Upper lobe of right lung (tissue), 1 donor: ENCODE data around the gene LAD1. TPM values are rescaled to one million over a fixed set of nuclear protein-coding genes. Genes with fewer than 3 reads are reported as not detected.

Experiments used
- ATAC-seq: fragments of 200-7000 bp; cut with Tn5 transposase; one replicate; pipeline ENCODE4 v1.9.1; 2020; ENCODE audit warnings: mild to moderate bottlenecking, moderate library complexity
- DNase-seq: peaks from one replicate; pipeline ENCODE4 v3.0.0-alpha.2; 2020
- H3K27ac ChIP-seq: fragments of 200-600 bp; one replicate; pipeline ENCODE4 v1.8.0; 2022
- H3K27me3 ChIP-seq: fragments of 200-600 bp; one replicate; pipeline ENCODE4 v1.8.0; 2022; ENCODE audit warnings: mild to moderate bottlenecking
- H3K36me3 ChIP-seq: fragments of 200-600 bp; one replicate; pipeline ENCODE4 v1.8.0; 2022
- H3K4me1 ChIP-seq: fragments of 200-600 bp; one replicate; pipeline ENCODE4 v1.8.0; 2022
- H3K4me3 ChIP-seq: fragments of 200-600 bp; one replicate; pipeline ENCODE4 v1.8.0; 2022; ENCODE audit warnings: mild to moderate bottlenecking
- H3K9me3 ChIP-seq: fragments of 200-600 bp; one replicate; pipeline ENCODE4 v1.8.0; 2022
- intact Hi-C: fragments of 100-400 bp; cut with DNase I; formaldehyde crosslinking; loops from one replicate; pipeline ENCODE4 v1.11.0; 2022
- total RNA-seq: library from RNA; stranded (reverse); fragmentation: NEBNext Ultra II Directional; extraction: Animal tissue kit (Norgen Biotek cat#: 25700); gene quantifications from one replicate; pipeline ENCODE4 v1.2.1, GENCODE V29; 2021
- TF ChIP-seq, protein P1 (sequence below): fragments of 200-600 bp; IDR thresholded peaks from one replicate; pipeline ENCODE4 v1.8.0; 2022; ENCODE audit warnings: antibody characterized with exemption
- donor health status: DM: no; HTN: yes; CAD: no; lungs with severe emphysema.

Gene LAD1
- total RNA-seq, 1 donor from 2014 or later, result 42.6 TPM

DNA sequence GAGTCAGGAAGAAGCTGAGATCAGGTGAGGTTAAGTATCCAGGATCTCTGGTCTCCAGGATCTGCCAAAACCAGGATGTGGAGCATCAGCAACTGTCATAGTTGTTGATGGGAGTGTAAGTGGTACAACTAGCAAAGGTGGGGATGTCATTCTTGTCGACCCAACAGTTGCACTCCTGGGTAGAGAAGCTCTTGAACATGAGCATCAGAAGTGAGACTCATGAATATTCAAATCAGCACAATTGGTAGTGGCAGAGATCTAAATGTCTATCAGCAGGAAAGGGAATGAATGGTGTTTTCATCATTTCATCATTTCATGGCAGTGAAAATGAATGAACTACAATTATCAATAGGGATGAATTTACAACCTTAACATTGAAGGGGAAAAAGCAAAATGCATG lies 4.2 kb upstream of the LAD1 start:
- DNase-seq (no peak), ATAC-seq (no peak)
- H3K9me3 ChIP-seq, result no peaks in the 10 kb centered on the region
- peaks cover 20% of the 10 kb centered on the region for H3K4me1 ChIP-seq
- no peak overlapping the region for H3K4me3 ChIP-seq
- intact Hi-C loops, result no loop called here
- H3K36me3 ChIP-seq, result no peaks in the 10 kb centered on the region
- peaks cover 18% of the 10 kb centered on the region for H3K27me3 ChIP-seq
- TF ChIP-seq, protein P1, sequence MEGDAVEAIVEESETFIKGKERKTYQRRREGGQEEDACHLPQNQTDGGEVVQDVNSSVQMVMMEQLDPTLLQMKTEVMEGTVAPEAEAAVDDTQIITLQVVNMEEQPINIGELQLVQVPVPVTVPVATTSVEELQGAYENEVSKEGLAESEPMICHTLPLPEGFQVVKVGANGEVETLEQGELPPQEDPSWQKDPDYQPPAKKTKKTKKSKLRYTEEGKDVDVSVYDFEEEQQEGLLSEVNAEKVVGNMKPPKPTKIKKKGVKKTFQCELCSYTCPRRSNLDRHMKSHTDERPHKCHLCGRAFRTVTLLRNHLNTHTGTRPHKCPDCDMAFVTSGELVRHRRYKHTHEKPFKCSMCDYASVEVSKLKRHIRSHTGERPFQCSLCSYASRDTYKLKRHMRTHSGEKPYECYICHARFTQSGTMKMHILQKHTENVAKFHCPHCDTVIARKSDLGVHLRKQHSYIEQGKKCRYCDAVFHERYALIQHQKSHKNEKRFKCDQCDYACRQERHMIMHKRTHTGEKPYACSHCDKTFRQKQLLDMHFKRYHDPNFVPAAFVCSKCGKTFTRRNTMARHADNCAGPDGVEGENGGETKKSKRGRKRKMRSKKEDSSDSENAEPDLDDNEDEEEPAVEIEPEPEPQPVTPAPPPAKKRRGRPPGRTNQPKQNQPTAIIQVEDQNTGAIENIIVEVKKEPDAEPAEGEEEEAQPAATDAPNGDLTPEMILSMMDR, result no peak
- no peak overlapping the region for H3K27ac ChIP-seq

DNA sequence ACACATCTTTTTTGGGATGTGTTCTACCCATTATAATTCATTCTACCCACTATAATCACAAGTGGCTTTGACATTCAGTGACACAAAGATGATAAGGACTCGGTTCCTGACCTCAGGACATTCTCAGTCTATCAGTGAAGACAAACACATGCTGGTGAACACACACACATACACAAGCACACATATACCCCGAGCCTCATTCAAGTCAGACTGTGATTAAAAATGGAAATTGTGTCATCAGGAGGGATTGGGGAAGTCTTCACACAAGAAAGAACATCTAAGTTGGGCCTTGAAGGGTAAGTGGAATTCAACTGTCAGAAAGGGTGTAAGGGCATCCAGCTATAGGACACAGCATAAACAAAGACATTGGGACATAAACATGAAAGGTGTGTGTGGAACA lies 2.6 kb upstream of the LAD1 start:
- no peak overlapping the region for H3K4me3 ChIP-seq
- TF ChIP-seq, protein P1, result no peak
- ATAC-seq (no peak), DNase-seq (no peak)
- no peaks in the 10 kb centered on the region for H3K9me3 ChIP-seq
- H3K36me3 ChIP-seq, result no peaks in the 10 kb centered on the region
- peaks cover 20% of the 10 kb centered on the region for H3K4me1 ChIP-seq
- H3K27me3 ChIP-seq, result peaks cover 23% of the 10 kb centered on the region
- H3K27ac ChIP-seq, result no peak overlapping the region
- intact Hi-C loops, result no loop called here

DNA sequence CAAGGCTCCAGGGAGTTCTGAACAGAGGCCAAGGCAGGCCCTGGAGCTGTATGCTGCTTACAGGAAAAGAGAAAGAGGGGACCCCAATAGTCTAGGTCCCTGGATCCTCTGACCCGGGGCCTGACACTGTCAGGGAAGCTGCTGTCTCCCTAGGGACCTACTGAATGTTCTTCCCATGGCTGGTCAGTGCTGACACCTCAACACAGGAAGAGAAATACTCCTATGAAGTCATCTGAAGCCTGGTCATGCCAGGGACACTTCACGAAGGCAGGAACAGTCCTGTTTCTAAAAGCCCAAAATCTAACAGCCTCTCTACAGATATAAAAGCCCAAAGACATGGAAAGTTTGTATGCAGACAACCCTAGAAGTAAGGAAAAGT lies 1.7 kb upstream of the LAD1 start:
- peaks cover 23% of the 10 kb centered on the region for H3K27me3 ChIP-seq
- peak overlapping the region; percentile 65 for H3K27ac ChIP-seq

DNA sequence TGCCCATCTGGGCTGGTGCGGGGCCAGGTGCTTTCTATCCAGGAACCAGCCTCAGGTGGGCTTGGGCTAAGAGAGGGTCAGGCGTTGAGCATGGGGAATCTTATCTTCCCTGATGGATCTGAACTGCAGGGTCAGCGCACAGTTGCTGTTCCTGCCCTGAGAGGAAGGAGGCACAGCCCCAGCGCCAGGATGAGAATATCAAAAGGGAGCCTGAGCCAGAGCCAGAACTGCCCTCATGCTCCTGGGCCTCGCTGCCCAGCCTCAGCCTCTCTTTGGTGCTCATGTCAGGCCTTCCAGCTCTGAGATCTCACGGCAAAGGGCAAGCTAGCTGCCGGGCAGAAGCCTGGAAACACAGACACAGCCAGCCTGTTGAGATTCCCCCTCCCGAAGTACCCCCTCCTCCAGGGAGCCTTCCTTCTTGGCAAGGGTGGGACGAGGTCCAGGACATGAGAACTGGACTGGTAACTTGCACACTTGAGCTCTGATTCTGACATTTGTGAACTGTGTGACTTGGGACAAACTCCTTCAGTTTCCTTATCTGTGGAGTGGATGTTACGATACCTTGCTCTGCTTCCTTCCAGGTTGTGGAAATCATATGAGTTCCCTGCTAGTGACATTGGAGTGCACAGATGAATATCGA lies 1.2 kb upstream of the LAD1 start:
- Histone ChIP-seq H3K9me3 (no peaks in the 10 kb centered on the region), H3K27me3 (peaks cover 23% of the 10 kb centered on the region), H3K4me1 (peaks cover 20% of the 10 kb centered on the region), H3K4me3 (peak overlapping the region; percentile 41), H3K36me3 (no peaks in the 10 kb centered on the region), H3K27ac (peak overlapping the region; percentile 65)
- DNase-seq (no peak), ATAC-seq (peak; percentile 51)
- intact Hi-C loops, result no loop called here
- TF ChIP-seq, protein P1, result no peak

More for the DNA sequence above, 1.7 kb upstream of the LAD1 start:
- DNase-seq, result no peak
- TF ChIP-seq, protein P1, result no peak
- H3K4me3 ChIP-seq, result no peak overlapping the region
- ATAC-seq, result no peak
- H3K4me1 ChIP-seq, result peaks cover 20% of the 10 kb centered on the region
- intact Hi-C loops, result no loop called here
- H3K9me3 ChIP-seq, result no peaks in the 10 kb centered on the region
- no peaks in the 10 kb centered on the region for H3K36me3 ChIP-seq

DNA sequence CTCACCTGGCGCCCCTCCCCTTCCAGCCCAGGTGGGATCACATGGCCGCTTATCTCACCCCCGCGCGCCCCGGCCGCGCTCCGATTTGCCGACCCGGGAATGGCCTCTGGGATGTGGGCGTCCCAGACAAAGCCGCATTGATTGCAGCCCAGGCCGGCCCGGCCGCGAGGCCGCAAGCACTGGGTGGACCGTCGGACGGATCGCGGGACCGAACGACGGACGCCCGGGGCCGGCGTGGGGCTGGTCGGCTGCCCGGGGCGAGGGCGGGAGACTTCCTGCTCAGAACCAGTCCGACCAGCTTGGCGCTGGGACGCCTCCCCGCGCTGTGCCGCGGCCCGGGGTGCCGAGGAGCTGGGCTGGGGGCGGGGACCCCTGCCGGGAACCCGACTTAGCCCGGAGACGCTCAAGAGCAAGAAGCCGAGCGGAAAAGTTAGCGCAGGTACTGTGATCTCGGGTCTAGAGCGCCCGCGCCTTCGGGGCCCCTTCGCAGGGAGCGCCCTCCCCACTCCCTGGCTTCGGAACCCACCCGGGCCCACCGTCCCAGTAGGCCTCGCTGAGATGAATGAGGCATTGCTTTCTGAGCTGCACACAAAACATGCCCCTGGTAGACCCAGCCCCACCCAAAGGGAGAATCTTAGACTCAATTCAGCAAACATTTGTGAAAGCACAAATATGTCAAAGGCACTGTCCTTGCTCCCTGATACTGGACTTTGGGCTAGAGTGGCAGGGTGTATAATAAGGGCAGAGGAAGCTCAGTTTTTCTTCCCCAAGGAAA lies 415 bp upstream of the LAD1 start:
- peak; percentile 73 for ATAC-seq

More for the DNA sequence above, 415 bp upstream of the LAD1 start:
- H3K36me3 ChIP-seq, result no peaks in the 10 kb centered on the region
- TF ChIP-seq, protein P1, result no peak
- H3K27me3 ChIP-seq, result peaks cover 23% of the 10 kb centered on the region
- intact Hi-C loops, result no loop called here
- peak overlapping the region; percentile 65 for H3K27ac ChIP-seq
- peak; percentile 87 for DNase-seq
- H3K9me3 ChIP-seq, result no peaks in the 10 kb centered on the region
- H3K4me3 ChIP-seq, result peak overlapping the region; percentile 41
- H3K4me1 ChIP-seq, result peaks cover 13% of the 10 kb centered on the region
